Measurements from ENCODE around the gene NEUROD2. TPM values are rescaled to one million over a fixed set of nuclear protein-coding genes. Genes with fewer than 3 reads are reported as not detected.

NEUROD2 gene
- total RNA-seq, 2 donors from 2014 or later = not detected

GRCh38 chr17:39579318-39580081 is 28.2 kb downstream of the NEUROD2 start:
- Mint-ChIP-seq H3K4me3 (peak overlapping the region; percentile 12), H3K27ac (no peak overlapping the region), H3K27me3 (ENCODE audit: insufficient read depth) (peaks cover 58% of the 10 kb centered on the region), H3K9me3 (no peaks in the 10 kb centered on the region), H3K36me3 (ENCODE audit: low read depth) (no peaks in the 10 kb centered on the region), H3K4me1 (peaks cover 21% of the 10 kb centered on the region)
- peak; percentile 91 for DNase-seq
- no peak for TF ChIP-seq CTCF (conservative IDR thresholded peaks at IDR 0.05)
- Histone ChIP-seq H3K9ac (ENCODE audit: extremely low read depth, low read length, poor library complexity, severe bottlenecking) (no peak overlapping the region), H3K36me3 (ENCODE audit: control insufficient read depth, insufficient read depth, low read length) (no peaks in the 10 kb centered on the region), H3K9me3 (ENCODE audit: control insufficient read depth, low read length) (no peaks in the 10 kb centered on the region), H3K4me3 (ENCODE audit: low read length) (no peak overlapping the region), H3K4me1 (ENCODE audit: control insufficient read depth, insufficient read depth, low read length) (peaks cover 8% of the 10 kb centered on the region), H3K27me3 (ENCODE audit: control insufficient read depth, insufficient read depth, low read length, poor library complexity, severe bottlenecking) (peaks cover 11% of the 10 kb centered on the region), H3K27ac (ENCODE audit: low read depth, low read length) (no peak overlapping the region)
- 31 to 54% methylated on average over 3 to 7 of the region's 8 CpGs for WGBS, 2 experiments (ENCODE audit: insufficient coverage in 1 of 2, insufficient read length in 1 of 2)

GRCh38 chr17:39578272-39578671 is 29.4 kb downstream of the NEUROD2 start:
- H3K4me1 Mint-ChIP-seq = peaks cover 26% of the 10 kb centered on the region

GRCh38 chr17:39576187-39576586 is 31.5 kb downstream of the NEUROD2 start:
- Histone ChIP-seq H3K4me1 (ENCODE audit: control insufficient read depth, insufficient read depth, low read length) (peaks cover 8% of the 10 kb centered on the region), H3K9me3 (ENCODE audit: control insufficient read depth, low read length) (peaks cover 6% of the 10 kb centered on the region), H3K4me3 (ENCODE audit: low read length) (no peak overlapping the region), H3K27me3 (ENCODE audit: control insufficient read depth, insufficient read depth, low read length, poor library complexity, severe bottlenecking) (peaks cover 5% of the 10 kb centered on the region), H3K9ac (ENCODE audit: extremely low read depth, low read length, poor library complexity, severe bottlenecking) (no peak overlapping the region), H3K27ac (ENCODE audit: low read depth, low read length) (no peak overlapping the region), H3K36me3 (ENCODE audit: control insufficient read depth, insufficient read depth, low read length) (no peaks in the 10 kb centered on the region)
- H3K27me3 Mint-ChIP-seq (ENCODE audit: insufficient read depth) = peaks cover 56% of the 10 kb centered on the region
- 47% methylated on average over 7 of the region's 7 CpGs; no CpG with 5 or more reads in 1 of the 2 experiments for WGBS, 2 experiments (ENCODE audit: insufficient coverage in 1 of 2, insufficient read length in 1 of 2)
- H3K9me3 Mint-ChIP-seq = peaks cover 5% of the 10 kb centered on the region
- H3K27ac Mint-ChIP-seq = no peak overlapping the region
- H3K36me3 Mint-ChIP-seq (ENCODE audit: low read depth) = peaks cover 6% of the 10 kb centered on the region
- DNase-seq = peak; percentile 87
- no peak overlapping the region for H3K4me3 Mint-ChIP-seq
- peak; percentile 82 for TF ChIP-seq CTCF (conservative IDR thresholded peaks at IDR 0.05)
- H3K4me1 Mint-ChIP-seq = peaks cover 26% of the 10 kb centered on the region

More at GRCh38 chr17:39578272-39578671, 29.4 kb downstream of the NEUROD2 start:
- Mint-ChIP-seq H3K27ac (no peak overlapping the region), H3K27me3 (ENCODE audit: insufficient read depth) (peaks cover 49% of the 10 kb centered on the region), H3K9me3 (no peaks in the 10 kb centered on the region), H3K36me3 (ENCODE audit: low read depth) (no peaks in the 10 kb centered on the region), H3K4me3 (no peak overlapping the region)
- H3K9me3 ChIP-seq (ENCODE audit: control insufficient read depth, low read length) = no peaks in the 10 kb centered on the region
- 95% methylated on average over 2 of the region's 2 CpGs; no CpG with 5 or more reads in 1 of the 2 experiments for WGBS, 2 experiments (ENCODE audit: insufficient coverage in 1 of 2, insufficient read length in 1 of 2)
- TF ChIP-seq CTCF (conservative IDR thresholded peaks at IDR 0.05) = no peak
- H3K4me1 ChIP-seq (ENCODE audit: control insufficient read depth, insufficient read depth, low read length) = peaks cover 8% of the 10 kb centered on the region
- no peak overlapping the region for H3K27ac ChIP-seq (ENCODE audit: low read depth, low read length)
- DNase-seq = no peak
- H3K4me3 ChIP-seq (ENCODE audit: low read length) = no peak overlapping the region
- H3K36me3 ChIP-seq (ENCODE audit: control insufficient read depth, insufficient read depth, low read length) = no peaks in the 10 kb centered on the region
- H3K27me3 ChIP-seq (ENCODE audit: control insufficient read depth, insufficient read depth, low read length, poor library complexity, severe bottlenecking) = peaks cover 5% of the 10 kb centered on the region
- H3K9ac ChIP-seq (ENCODE audit: extremely low read depth, low read length, poor library complexity, severe bottlenecking) = no peak overlapping the region

All from endodermal cell (in vitro differentiated cells).